Measurements from ENCODE around the gene FAM53A.

GRCh38 chr4:1714303-1715001, 30.3 kb upstream of the FAM53A start:
- TF ChIP-seq CTCF (IDR thresholded peaks at IDR 0.05): no peak
- no peak for TF ChIP-seq HOXB13 (CRISPR knock-in tag; IDR thresholded peaks at IDR 0.05; ENCODE audit: low read depth)
- TF ChIP-seq MAX (IDR thresholded peaks at IDR 0.05): no peak
- no peak for TF ChIP-seq CHD2 (IDR thresholded peaks at IDR 0.05; ENCODE audit: low read length, partially characterized antibody)
- TF ChIP-seq MYC (IDR thresholded peaks at IDR 0.05; ENCODE audit: borderline replicate concordance, low read length): no peak
- TF ChIP-seq MAZ (IDR thresholded peaks at IDR 0.05; ENCODE audit: borderline replicate concordance, low read depth, low read length): no peak
- TF ChIP-seq TP53 (CRISPR knock-in tag; IDR thresholded peaks at IDR 0.05): no peak

Data from A549 (cell line).